HG03439 (cell line): ENCODE data around the gene DGKE.

ENCODE experiments used
- ATAC-seq: cut with Tn5 transposase; IDR thresholded peaks from one replicate; pipeline ENCODE4 v1.9.1; 2021; ENCODE audit warnings: mild to moderate bottlenecking, moderate library complexity; ENCODE audit not compliant: unreplicated experiment

Gene DGKE

GRCh38 chr17:56833809-56834379, at the start of gene DGKE, which contains the start of gene C17orf67:
TSS of gene DGKE (plus strand) at chr17:56834151. CDS start at chr17:56834796, 645 bp downstream.
TSS of gene C17orf67 (minus strand) at chr17:56833920. CDS start at chr17:56815810, 18,110 bp downstream.
- peak; percentile 76 for ATAC-seq

- no peak for ATAC-seq
Measured at GRCh38 chr17:56785405-56785804, 48.5 kb upstream of the DGKE start.

- ATAC-seq = no peak
Measured at GRCh38 chr17:56785997-56786680, 47.8 kb upstream of the DGKE start.

GRCh38 chr17:56786989-56787482, 46.9 kb upstream of the DGKE start:
- peak; percentile 87 for ATAC-seq

- no peak for ATAC-seq
Measured at GRCh38 chr17:56792267-56792666, 41.7 kb upstream of the DGKE start.

- no peak for ATAC-seq
Measured at GRCh38 chr17:56793531-56793930, 40.4 kb upstream of the DGKE start.

GRCh38 chr17:56793957-56794356, 40.0 kb upstream of the DGKE start:
- ATAC-seq = no peak

- no peak for ATAC-seq
Measured at GRCh38 chr17:56795221-56795865, 38.6 kb upstream of the DGKE start.

GRCh38 chr17:56796536-56796935, 37.4 kb upstream of the DGKE start:
- no peak for ATAC-seq

- ATAC-seq = no peak
Measured at GRCh38 chr17:56798916-56799315, 35.0 kb upstream of the DGKE start.

- no peak for ATAC-seq
Measured at GRCh38 chr17:56801459-56802178, 32.3 kb upstream of the DGKE start.

GRCh38 chr17:56803071-56803470, 30.9 kb upstream of the DGKE start:
- ATAC-seq = no peak

- no peak for ATAC-seq
Measured at GRCh38 chr17:56804454-56804853, 29.5 kb upstream of the DGKE start.

GRCh38 chr17:56806949-56807348, 27.0 kb upstream of the DGKE start:
- no peak for ATAC-seq

- ATAC-seq = no peak
Measured at GRCh38 chr17:56807723-56808122, 26.2 kb upstream of the DGKE start.

- ATAC-seq = no peak
Measured at GRCh38 chr17:56808503-56808902, 25.4 kb upstream of the DGKE start.

GRCh38 chr17:56809106-56809819, 24.7 kb upstream of the DGKE start:
- ATAC-seq = no peak

- no peak for ATAC-seq
Measured at GRCh38 chr17:56809820-56810179, 24.2 kb upstream of the DGKE start.

GRCh38 chr17:56810343-56810742, 23.6 kb upstream of the DGKE start:
- no peak for ATAC-seq

GRCh38 chr17:56810891-56811775, 22.8 kb upstream of the DGKE start:
- no peak for ATAC-seq
